MM.1S (cell line): ENCODE results near the gene APOBEC3B.
A peak's percentile ranks its signal among the peaks of the same experiment; 100 is the strongest.
"Not testable (repeated sequence)": the region's sequence is repeated elsewhere in the genome, so short reads cannot be mapped to it uniquely, and the experiment has no call there.

Experiments
- DNase-seq: peaks from one replicate; pipeline ENCODE4 v3.0.0-alpha.2; 2015
- H2AFZ ChIP-seq: fragments of 300-600 bp; sonication (generic); 2 replicates; pipeline ENCODE4 v1.6.0; 2016; ENCODE audit warnings: antibody characterized with exemption, low read length
- H3F3A ChIP-seq: fragments of 300-600 bp; sonication (generic); 2 replicates; pipeline ENCODE4 v1.6.1; 2016; ENCODE audit warnings: mild to moderate bottlenecking, antibody characterized with exemption, low read length, moderate library complexity, mixed read lengths; ENCODE audit not compliant: insufficient read depth
- H3K27ac ChIP-seq: fragments of 300-600 bp; sonication (generic); 2 replicates; pipeline ENCODE4 v1.5.1; 2016; ENCODE audit warnings: mild to moderate bottlenecking, low read length
- H3K27me3 ChIP-seq: fragments of 300-600 bp; sonication (generic); replicated peaks from 2 replicates; pipeline ENCODE4 v1.6.0; 2016; ENCODE audit warnings: low read length; ENCODE audit not compliant: insufficient read depth
- H3K36me3 ChIP-seq: fragments of 300-600 bp; sonication (generic); replicated peaks from 2 replicates; pipeline ENCODE4 v1.6.1; 2016; ENCODE audit warnings: mild to moderate bottlenecking, low read length, mixed read lengths; ENCODE audit not compliant: insufficient read depth
- H3K4me1 ChIP-seq: fragments of 300-600 bp; sonication (generic); 2 replicates; pipeline ENCODE4 v1.6.1; 2016; ENCODE audit warnings: low read length, mixed read lengths
- H3K4me2 ChIP-seq: fragments of 300-600 bp; sonication (generic); 2 replicates; pipeline ENCODE4 v1.6.0; 2016; ENCODE audit warnings: low read depth, low read length
- H3K4me3 ChIP-seq: fragments of 300-600 bp; sonication (generic); 2 replicates; pipeline ENCODE4 v1.5.1; 2016; ENCODE audit warnings: low read length, mixed read lengths
- H3K79me2 ChIP-seq: fragments of 300-600 bp; sonication (generic); 2 replicates; pipeline ENCODE4 v1.6.1; 2016; ENCODE audit warnings: mixed run types, low read length, mixed read lengths
- H3K9ac ChIP-seq: fragments of 300-600 bp; sonication (generic); 2 replicates; pipeline ENCODE4 v1.6.1; 2016; ENCODE audit warnings: low read length, mixed read lengths
- H3K9me2 ChIP-seq: fragments of 300-600 bp; sonication (generic); replicated peaks from 2 replicates; pipeline ENCODE4 v1.6.1; 2016; ENCODE audit warnings: mild to moderate bottlenecking, low read length, mixed read lengths; ENCODE audit not compliant: insufficient read depth
- H3K9me3 ChIP-seq: fragments of 300-600 bp; sonication (generic); replicated peaks from 2 replicates; pipeline ENCODE4 v1.6.1; 2016; ENCODE audit warnings: mild to moderate bottlenecking, low read length, mixed read lengths; ENCODE audit not compliant: insufficient read depth
- H4K20me1 ChIP-seq: fragments of 300-600 bp; sonication (generic); 2 replicates; pipeline ENCODE4 v1.6.1; 2016; ENCODE audit warnings: mild to moderate bottlenecking, low read length, moderate library complexity, mixed read lengths; ENCODE audit not compliant: insufficient read depth
- CTCF ChIP-seq: fragments of 300-600 bp; sonication (generic); IDR thresholded peaks from 2 replicates; pipeline ENCODE4 v1.5.1; 2016; ENCODE audit warnings: antibody characterized with exemption, low read length, mixed read lengths
- EZH2 ChIP-seq: fragments of 300-600 bp; sonication (generic); optimal IDR thresholded peaks from 2 replicates; pipeline ENCODE3; 2017; ENCODE audit warnings: low read depth, mild to moderate bottlenecking, antibody characterized with exemption, low read length, mixed read lengths
- EZH2phosphoT487 ChIP-seq: fragments of 300-600 bp; sonication (generic); IDR thresholded peaks from 2 replicates; pipeline ENCODE4 v1.6.1; 2018; ENCODE audit warnings: antibody characterized with exemption, low read length

Gene APOBEC3B

GRCh38 chr22:39012533-39013511 lies 30.7 kb downstream of the APOBEC3B start:
- H3K79me2 ChIP-seq = peaks cover 33% of the 10 kb centered on the region
- no peak for DNase-seq
- peak overlapping the region; percentile 79; the same call in 1 of the 2 replicates for H3K9ac ChIP-seq
- no peaks in the 10 kb centered on the region for H4K20me1 ChIP-seq
- H3F3A ChIP-seq = peaks cover 15% of the 10 kb centered on the region; the same call in 1 of the 2 replicates
- no peak overlapping the region for H2AFZ ChIP-seq
- H3K27me3 ChIP-seq = no peaks in the 10 kb centered on the region
- H3K9me2 ChIP-seq = no peaks in the 10 kb centered on the region
- H3K36me3 ChIP-seq = no peaks in the 10 kb centered on the region
- peak overlapping the region; percentile 74 for H3K4me2 ChIP-seq
- no peaks in the 10 kb centered on the region for H3K9me3 ChIP-seq
- H3K4me3 ChIP-seq = peak overlapping the region; percentile 81; the same call in 1 of the 2 replicates
- H3K4me1 ChIP-seq = peaks cover 4% of the 10 kb centered on the region; the same call in 1 of the 2 replicates
- peak overlapping the region; percentile 80; the same call in 1 of the 2 replicates for H3K27ac ChIP-seq
- TF ChIP-seq EZH2phosphoT487 (no peak), EZH2 (no peak), CTCF (no peak)

GRCh38 chr22:39013561-39013941 lies 31.4 kb downstream of the APOBEC3B start:
- H4K20me1 ChIP-seq, H3K27me3 ChIP-seq, DNase-seq, H3K9me2 ChIP-seq, H3K9me3 ChIP-seq, H3K36me3 ChIP-seq, H3K4me1 ChIP-seq: not testable (repeated sequence)
- peaks cover 40% of the 10 kb centered on the region for H3K79me2 ChIP-seq
- peak overlapping the region; percentile 55; the same call in 1 of the 2 replicates for H2AFZ ChIP-seq
- H3K9ac ChIP-seq = peak overlapping the region; percentile 79
- H3K4me2 ChIP-seq = peak overlapping the region; percentile 74
- peak overlapping the region; percentile 81 for H3K4me3 ChIP-seq
- H3F3A ChIP-seq = peaks cover 20% of the 10 kb centered on the region; the same call in 1 of the 2 replicates
- peak overlapping the region; percentile 80 for H3K27ac ChIP-seq

- Histone ChIP-seq H3K27me3 (no peaks in the 10 kb centered on the region), H3K36me3 (no peaks in the 10 kb centered on the region), H3K4me1 (peaks cover 4% of the 10 kb centered on the region), H4K20me1 (no peaks in the 10 kb centered on the region), H3K27ac (peak within 1 kb of the TSS; percentile 80), H3K4me2 (peak within 1 kb of the TSS; percentile 74), H3K4me3 (peak within 1 kb of the TSS; percentile 81), H3F3A (peaks cover 22% of the 10 kb centered on the region), H2AFZ (peak within 1 kb of the TSS; percentile 55), H3K9me3 (no peaks in the 10 kb centered on the region), H3K9me2 (no peaks in the 10 kb centered on the region), H3K9ac (peak within 1 kb of the TSS; percentile 79), H3K79me2 (peaks cover 40% of the 10 kb centered on the region)
- peak; percentile 91 for DNase-seq
- peak; percentile 28 for TF ChIP-seq CTCF
- TF ChIP-seq EZH2 = no peak
- no peak for TF ChIP-seq EZH2phosphoT487
These were observed 32.0 kb downstream of the APOBEC3B start, which contains the start of gene APOBEC3C for GRCh38 chr22:39013942-39014722. Gene APOBEC3C, plus strand, starts transcription at chr22:39014257. Its CDS starts 106 bp downstream, at chr22:39014363.

GRCh38 chr22:39014723-39015121 lies 32.6 kb downstream of the APOBEC3B start:
- H3K27me3 ChIP-seq, H3K9me2 ChIP-seq, H3K36me3 ChIP-seq, H3K4me1 ChIP-seq, DNase-seq, H4K20me1 ChIP-seq, H3K9me3 ChIP-seq: not testable (repeated sequence)
- Histone ChIP-seq H3K4me2 (peak overlapping the region; percentile 74; the same call in 1 of the 2 replicates), H3K27ac (peak overlapping the region; percentile 80; the same call in 1 of the 2 replicates), H3K9ac (peak overlapping the region; percentile 79), H2AFZ (peak overlapping the region; percentile 55), H3K79me2 (peaks cover 40% of the 10 kb centered on the region), H3F3A (peaks cover 26% of the 10 kb centered on the region), H3K4me3 (peak overlapping the region; percentile 81)
